HCT116 (cell line): ENCODE results near the gene EPB41L4A.
"Not testable (repeated sequence)": the region's sequence is repeated elsewhere in the genome, so short reads cannot be mapped to it uniquely, and the experiment has no call there.

Experiments
- CEBPB ChIP-seq: IDR thresholded peaks from 2 replicates; pipeline ENCODE4 v1.6.1; 2012; ENCODE audit warnings: low read depth
- EZH2phosphoT487 ChIP-seq: fragments of 200-600 bp; IDR thresholded peaks from 2 replicates; pipeline ENCODE4 v1.6.1; 2018; ENCODE audit warnings: antibody characterized with exemption, borderline replicate concordance
- POLR2A ChIP-seq: IDR thresholded peaks from 2 replicates; pipeline ENCODE4 v1.7.0; 2011; ENCODE audit warnings: borderline replicate concordance; ENCODE audit not compliant: insufficient read depth, insufficient read length; ENCODE audit errors: extremely low read depth
- POLR2AphosphoS5 ChIP-seq: IDR thresholded peaks from 2 replicates; pipeline ENCODE4 v1.6.1; 2011; ENCODE audit warnings: mild to moderate bottlenecking, low read depth, low read length, moderate library complexity
- SIN3A ChIP-seq: IDR thresholded peaks from 2 replicates; pipeline ENCODE4 v1.6.1; 2012; ENCODE audit warnings: low read depth
- YY1 ChIP-seq: IDR thresholded peaks from 2 replicates; pipeline ENCODE4 v1.6.1; 2011; ENCODE audit warnings: low read length, low read depth, moderate library complexity, mild to moderate bottlenecking; ENCODE audit not compliant: insufficient replicate concordance; ENCODE audit errors: extremely low read depth
- TF ChIP-seq, protein P1 (sequence below): IDR thresholded peaks from 2 replicates; pipeline ENCODE4 v1.6.1; 2012; ENCODE audit warnings: low read depth
- TF ChIP-seq, protein P2 (sequence below), 3 experiments: fragments of 200-600 bp in 1 of 3; sonication (generic) in 1 of 3; IDR thresholded peaks in 2 of 3; conservative IDR thresholded peaks in 1 of 3; 2 replicates each; pipeline ENCODE4 v1.5.1; 2012 to 2017; ENCODE audit warnings: low read depth in 2 of 3, low read length in 2 of 3, antibody characterized with exemption in 1 of 3, borderline replicate concordance in 1 of 3, control low read depth in 1 of 3, mild to moderate bottlenecking in 1 of 3, mixed read lengths in 1 of 3, mixed run types in 1 of 3, moderate library complexity in 1 of 3; ENCODE audit not compliant: insufficient read depth in 1 of 3

DNA sequence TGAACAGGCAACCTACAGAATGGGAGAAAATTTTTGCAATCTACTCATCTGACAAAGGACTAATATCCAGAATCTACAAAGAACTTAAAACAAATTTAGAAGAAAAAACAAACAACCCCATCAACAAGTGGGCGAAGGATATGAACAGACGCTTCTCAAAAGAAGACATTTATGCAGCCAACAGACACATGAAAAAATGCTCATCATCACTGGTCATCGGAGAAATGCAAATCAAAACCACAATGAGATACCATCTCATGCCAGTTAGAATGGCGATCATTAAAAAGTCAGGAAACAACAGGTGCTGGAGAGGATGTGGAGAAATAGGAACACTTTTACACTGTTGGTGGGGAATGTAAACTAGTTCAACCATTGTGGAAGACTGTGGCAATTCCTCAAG lies 23.8 kb downstream of the EPB41L4A start:
- not testable (repeated sequence) for TF ChIP-seq CEBPB, SIN3A, POLR2AphosphoS5, EZH2phosphoT487, POLR2A, YY1
- TF ChIP-seq, protein P1, sequence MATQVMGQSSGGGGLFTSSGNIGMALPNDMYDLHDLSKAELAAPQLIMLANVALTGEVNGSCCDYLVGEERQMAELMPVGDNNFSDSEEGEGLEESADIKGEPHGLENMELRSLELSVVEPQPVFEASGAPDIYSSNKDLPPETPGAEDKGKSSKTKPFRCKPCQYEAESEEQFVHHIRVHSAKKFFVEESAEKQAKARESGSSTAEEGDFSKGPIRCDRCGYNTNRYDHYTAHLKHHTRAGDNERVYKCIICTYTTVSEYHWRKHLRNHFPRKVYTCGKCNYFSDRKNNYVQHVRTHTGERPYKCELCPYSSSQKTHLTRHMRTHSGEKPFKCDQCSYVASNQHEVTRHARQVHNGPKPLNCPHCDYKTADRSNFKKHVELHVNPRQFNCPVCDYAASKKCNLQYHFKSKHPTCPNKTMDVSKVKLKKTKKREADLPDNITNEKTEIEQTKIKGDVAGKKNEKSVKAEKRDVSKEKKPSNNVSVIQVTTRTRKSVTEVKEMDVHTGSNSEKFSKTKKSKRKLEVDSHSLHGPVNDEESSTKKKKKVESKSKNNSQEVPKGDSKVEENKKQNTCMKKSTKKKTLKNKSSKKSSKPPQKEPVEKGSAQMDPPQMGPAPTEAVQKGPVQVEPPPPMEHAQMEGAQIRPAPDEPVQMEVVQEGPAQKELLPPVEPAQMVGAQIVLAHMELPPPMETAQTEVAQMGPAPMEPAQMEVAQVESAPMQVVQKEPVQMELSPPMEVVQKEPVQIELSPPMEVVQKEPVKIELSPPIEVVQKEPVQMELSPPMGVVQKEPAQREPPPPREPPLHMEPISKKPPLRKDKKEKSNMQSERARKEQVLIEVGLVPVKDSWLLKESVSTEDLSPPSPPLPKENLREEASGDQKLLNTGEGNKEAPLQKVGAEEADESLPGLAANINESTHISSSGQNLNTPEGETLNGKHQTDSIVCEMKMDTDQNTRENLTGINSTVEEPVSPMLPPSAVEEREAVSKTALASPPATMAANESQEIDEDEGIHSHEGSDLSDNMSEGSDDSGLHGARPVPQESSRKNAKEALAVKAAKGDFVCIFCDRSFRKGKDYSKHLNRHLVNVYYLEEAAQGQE, result not testable (repeated sequence)
- TF ChIP-seq, protein P2, sequence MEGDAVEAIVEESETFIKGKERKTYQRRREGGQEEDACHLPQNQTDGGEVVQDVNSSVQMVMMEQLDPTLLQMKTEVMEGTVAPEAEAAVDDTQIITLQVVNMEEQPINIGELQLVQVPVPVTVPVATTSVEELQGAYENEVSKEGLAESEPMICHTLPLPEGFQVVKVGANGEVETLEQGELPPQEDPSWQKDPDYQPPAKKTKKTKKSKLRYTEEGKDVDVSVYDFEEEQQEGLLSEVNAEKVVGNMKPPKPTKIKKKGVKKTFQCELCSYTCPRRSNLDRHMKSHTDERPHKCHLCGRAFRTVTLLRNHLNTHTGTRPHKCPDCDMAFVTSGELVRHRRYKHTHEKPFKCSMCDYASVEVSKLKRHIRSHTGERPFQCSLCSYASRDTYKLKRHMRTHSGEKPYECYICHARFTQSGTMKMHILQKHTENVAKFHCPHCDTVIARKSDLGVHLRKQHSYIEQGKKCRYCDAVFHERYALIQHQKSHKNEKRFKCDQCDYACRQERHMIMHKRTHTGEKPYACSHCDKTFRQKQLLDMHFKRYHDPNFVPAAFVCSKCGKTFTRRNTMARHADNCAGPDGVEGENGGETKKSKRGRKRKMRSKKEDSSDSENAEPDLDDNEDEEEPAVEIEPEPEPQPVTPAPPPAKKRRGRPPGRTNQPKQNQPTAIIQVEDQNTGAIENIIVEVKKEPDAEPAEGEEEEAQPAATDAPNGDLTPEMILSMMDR (IDR thresholded peaks at IDR 0.05 in 2 of 3, conservative IDR thresholded peaks at IDR 0.05 in 1 of 3; ENCODE audit: borderline replicate concordance in 1 of 3, insufficient read depth in 1 of 3, low read depth in 2 of 3, low read length in 2 of 3), result not testable (repeated sequence)
